ENCODE results near the gene IZUMO1R.

- TF ChIP-seq CTCF (IDR thresholded peaks at IDR 0.05): no peak
- no peak for TF ChIP-seq POLR2A (IDR thresholded peaks at IDR 0.05)
These were observed 31.6 kb upstream of the IZUMO1R start for GRCh38 chr11:94272738-94273313.
